ENCODE data around the gene ZNF439. TPM values are rescaled to one million over a fixed set of nuclear protein-coding genes. Genes with fewer than 3 reads are reported as not detected.
"Not testable (repeated sequence)": the region's sequence is repeated elsewhere in the genome, so short reads cannot be mapped to it uniquely, and the experiment has no call there.

Gene ZNF439
- total RNA-seq, 1 donor from 2014 or later: 4.9 TPM

DNA sequence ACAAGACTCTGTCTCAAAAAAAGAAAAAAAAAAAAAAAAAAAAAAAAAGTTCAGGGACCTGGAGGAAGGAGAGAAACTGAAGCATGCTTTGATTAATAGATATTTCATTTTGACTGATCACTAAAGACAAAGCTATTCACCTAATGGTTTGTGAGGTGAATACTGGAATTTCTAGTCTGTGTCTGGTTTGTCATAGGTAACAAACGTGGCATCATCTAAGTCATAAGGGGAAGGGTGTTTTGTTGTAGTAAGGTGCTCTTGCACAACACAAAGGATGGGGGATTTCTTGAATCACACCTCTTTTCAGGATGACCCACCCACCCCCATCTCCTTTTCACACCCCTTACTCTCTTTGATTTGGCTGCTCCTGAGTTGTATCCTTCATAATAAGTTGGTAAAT lies 25.2 kb downstream of the ZNF439 start:
- Mint-ChIP-seq H3K9me3 (ENCODE audit: low read depth) (peaks cover 23% of the 10 kb centered on the region), H3K27ac (ENCODE audit: unreplicated experiment) (no peak overlapping the region), H3K27me3 (ENCODE audit: low read depth) (no peaks in the 10 kb centered on the region), H3K4me3 (ENCODE audit: unreplicated experiment) (no peak overlapping the region), H3K36me3 (ENCODE audit: low read depth) (peaks cover 10% of the 10 kb centered on the region), H3K4me1 (ENCODE audit: low read depth) (no peaks in the 10 kb centered on the region)
- no peak for DNase-seq (ENCODE audit: low spot score)
- no peak for TF ChIP-seq CTCF (IDR thresholded peaks at IDR 0.05)

- H3K4me3 Mint-ChIP-seq (ENCODE audit: unreplicated experiment); H3K27me3 Mint-ChIP-seq (ENCODE audit: low read depth); H3K27ac Mint-ChIP-seq (ENCODE audit: unreplicated experiment); H3K9me3 Mint-ChIP-seq (ENCODE audit: low read depth); H3K36me3 Mint-ChIP-seq (ENCODE audit: low read depth); H3K4me1 Mint-ChIP-seq (ENCODE audit: low read depth); DNase-seq (ENCODE audit: low spot score): not testable (repeated sequence)
- TF ChIP-seq CTCF (IDR thresholded peaks at IDR 0.05): peak; percentile 70
Measured at GRCh38 chr19:11879687-11880266, 31.3 kb downstream of the ZNF439 start.

DNA sequence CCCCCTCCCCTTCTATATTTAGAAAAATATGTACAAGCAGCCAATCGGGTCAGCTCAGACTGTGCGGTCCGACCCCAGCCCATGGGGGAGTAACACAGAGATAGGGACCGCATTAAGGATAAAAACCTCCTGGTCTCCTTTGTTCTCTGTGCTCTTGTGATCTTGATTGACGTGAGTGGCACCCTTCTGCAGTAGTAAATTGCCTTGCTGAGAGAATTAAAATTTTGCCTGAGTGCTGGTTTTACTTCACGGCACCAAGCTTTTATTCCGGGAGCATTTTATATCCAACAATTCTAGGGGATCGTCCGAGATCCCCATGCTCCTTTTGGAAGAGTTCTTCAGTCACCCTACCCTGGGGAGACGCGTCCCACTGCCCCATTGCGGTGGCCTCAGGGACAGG lies 32.1 kb downstream of the ZNF439 start:
- H3K27ac Mint-ChIP-seq (ENCODE audit: unreplicated experiment): no peak overlapping the region
- H3K27me3 Mint-ChIP-seq (ENCODE audit: low read depth): no peaks in the 10 kb centered on the region
- no peaks in the 10 kb centered on the region for H3K36me3 Mint-ChIP-seq (ENCODE audit: low read depth)
- no peak for DNase-seq (ENCODE audit: low spot score)
- peaks cover 2% of the 10 kb centered on the region for H3K9me3 Mint-ChIP-seq (ENCODE audit: low read depth)
- H3K4me1 Mint-ChIP-seq (ENCODE audit: low read depth): peaks cover 4% of the 10 kb centered on the region
- no peak for TF ChIP-seq CTCF (IDR thresholded peaks at IDR 0.05)
- no peak overlapping the region for H3K4me3 Mint-ChIP-seq (ENCODE audit: unreplicated experiment)

DNA sequence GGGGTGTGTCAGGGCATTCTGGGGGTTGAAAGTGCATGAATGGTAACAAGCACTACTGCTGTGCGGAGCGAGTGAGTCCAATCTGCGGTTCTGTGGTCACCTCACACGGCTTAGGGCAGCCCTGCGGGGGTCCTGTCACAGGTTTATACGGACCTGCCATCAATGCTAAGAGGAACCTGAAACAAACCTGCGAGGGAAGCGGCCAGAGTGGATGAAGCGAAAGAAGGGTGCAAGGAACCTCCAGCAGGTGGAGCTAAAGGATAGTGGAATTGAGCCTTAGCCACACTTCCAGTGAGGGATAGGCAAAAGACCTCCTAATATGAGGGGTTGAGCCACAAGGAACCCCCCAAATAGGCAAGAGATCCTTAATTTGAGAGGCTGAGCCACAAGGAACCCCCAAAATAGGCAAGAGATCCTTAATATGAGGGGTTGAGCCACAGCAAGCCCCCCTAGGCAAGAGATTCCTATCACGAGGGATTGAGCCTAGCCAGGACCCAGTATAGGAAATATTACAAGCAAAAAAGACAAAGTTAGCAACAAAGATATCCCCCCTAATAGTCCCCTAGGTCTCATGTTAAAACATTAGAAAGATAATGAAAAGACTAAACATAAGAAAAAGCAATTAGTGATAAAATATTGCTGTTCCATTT lies 32.8 kb downstream of the ZNF439 start:
- DNase-seq (ENCODE audit: low spot score): no peak
- peaks cover 2% of the 10 kb centered on the region for H3K9me3 Mint-ChIP-seq (ENCODE audit: low read depth)
- H3K27me3 Mint-ChIP-seq (ENCODE audit: low read depth): no peaks in the 10 kb centered on the region
- no peaks in the 10 kb centered on the region for H3K36me3 Mint-ChIP-seq (ENCODE audit: low read depth)
- H3K4me1 Mint-ChIP-seq (ENCODE audit: low read depth): peaks cover 4% of the 10 kb centered on the region
- no peak overlapping the region for H3K4me3 Mint-ChIP-seq (ENCODE audit: unreplicated experiment)
- peak; percentile 87 for TF ChIP-seq CTCF (IDR thresholded peaks at IDR 0.05)
- no peak overlapping the region for H3K27ac Mint-ChIP-seq (ENCODE audit: unreplicated experiment)

DNA sequence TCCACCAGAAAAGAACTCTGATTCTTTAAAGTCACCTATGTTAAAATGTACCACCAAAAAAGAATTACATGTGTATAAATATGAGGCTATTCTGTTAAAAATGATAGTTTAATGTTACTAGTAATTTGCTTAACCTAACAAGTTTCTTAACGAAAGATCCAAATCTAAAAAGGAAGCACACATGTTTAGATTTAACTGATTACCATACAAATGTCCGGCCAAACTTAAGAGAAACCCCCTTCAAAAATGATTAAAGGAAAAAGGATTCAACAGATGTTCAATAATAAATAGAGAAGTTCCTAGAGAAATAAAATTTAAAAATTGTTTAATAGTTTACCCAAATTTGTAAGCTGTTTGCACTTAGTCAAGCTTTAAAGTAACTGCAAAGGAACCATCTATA lies 34.1 kb downstream of the ZNF439 start:
- H3K9me3 Mint-ChIP-seq (ENCODE audit: low read depth): peaks cover 2% of the 10 kb centered on the region
- H3K4me1 Mint-ChIP-seq (ENCODE audit: low read depth): peaks cover 12% of the 10 kb centered on the region
- no peaks in the 10 kb centered on the region for H3K36me3 Mint-ChIP-seq (ENCODE audit: low read depth)
- no peak for TF ChIP-seq CTCF (IDR thresholded peaks at IDR 0.05)
- no peak overlapping the region for H3K4me3 Mint-ChIP-seq (ENCODE audit: unreplicated experiment)
- DNase-seq (ENCODE audit: low spot score): no peak
- no peaks in the 10 kb centered on the region for H3K27me3 Mint-ChIP-seq (ENCODE audit: low read depth)
- H3K27ac Mint-ChIP-seq (ENCODE audit: unreplicated experiment): no peak overlapping the region
